Right lobe of liver (tissue), 4 donors: Measurements from ENCODE around the gene SFTA2.

Experiments
- CTCF ChIP-seq, 4 donors: fragments of 200-600 bp in 3 of 4; fragments of 450-650 bp in 1 of 4; IDR thresholded peaks; one replicate each; pipeline versions ENCODE4 v1.5.1 to v1.8.0; 2016 to 2022; ENCODE audit warnings: antibody characterized with exemption in 4 of 4, mild to moderate bottlenecking in 2 of 4
- POLR2A ChIP-seq: fragments of 450-650 bp; IDR thresholded peaks from one replicate; pipeline ENCODE4 v1.6.1; 2017; ENCODE audit warnings: antibody characterized with exemption, mild to moderate bottlenecking
- donor health status: DM: no; HTN: no; CAD: no.
- donor health status: DM: no; HTN: no; CAD: no.
- donor health status: DM: no; HTN: yes; CAD: no.

GRCh38 chr6:30913721-30914075, 18.3 kb downstream of the SFTA2 start:
- no peak for TF ChIP-seq CTCF (IDR thresholded peaks at IDR 0.05)
- no peak for TF ChIP-seq POLR2A
